IMR-90 (cell line): Measurements from ENCODE around the gene THRA. TPM values are rescaled to one million over a fixed set of nuclear protein-coding genes. Genes with fewer than 3 reads are reported as not detected.

Source experiments
- ATAC-seq: fragments of 200-7000 bp; cut with Tn5 transposase; 2 replicates; pipeline ENCODE4 v1.9.1; 2020; ENCODE audit warnings: low read depth, mild to moderate bottlenecking, moderate library complexity
- BruUV-seq: library from RNA; stranded (reverse); fragments of 400-500 nt; replicated peaks from 2 replicates; lab custom pipeline; 2021; lab: Mats Ljungman, UMichigan
- CTCF ChIA-PET: fragments of 300-600 bp; formaldehyde crosslinking; extraction: SDS; loops from one replicate; lab custom pipeline; 2021; ENCODE audit warnings: antibody characterized with exemption; lab: Yijun Ruan, JAX
- POLR2A ChIA-PET: fragments of 300-600 bp; sonication (Branson Sonifier 250); formaldehyde crosslinking; loops from one replicate; lab custom pipeline; 2022; ENCODE audit warnings: antibody characterized with exemption; ENCODE audit not compliant: unreplicated experiment; lab: Charles Lee
- DNase-seq: peaks from one replicate; pipeline ENCODE4 v3.0.0; 2013
- H2AFZ ChIP-seq: replicated peaks from 2 replicates; pipeline ENCODE3; 2013; ENCODE audit warnings: low read length, mild to moderate bottlenecking; ENCODE audit not compliant: poor library complexity
- H2AK5ac ChIP-seq: 2 replicates; pipeline ENCODE4 v1.6.1; 2013; ENCODE audit warnings: low read depth, low read length, inconsistent platforms
- H2AK9ac ChIP-seq: replicated peaks from 2 replicates; pipeline ENCODE3; 2013; ENCODE audit warnings: mild to moderate bottlenecking, low read depth, low read length, moderate library complexity; ENCODE audit not compliant: poor library complexity
- H2BK120ac ChIP-seq: 2 replicates; pipeline ENCODE4 v1.6.1; 2013; ENCODE audit warnings: low read depth, low read length, inconsistent platforms
- H2BK15ac ChIP-seq: 3 replicates; pipeline ENCODE4 v1.6.1; 2013; ENCODE audit warnings: low read depth, low read length, inconsistent platforms
- H2BK20ac ChIP-seq: 2 replicates; pipeline ENCODE4 v1.6.1; 2013; ENCODE audit warnings: low read depth, mild to moderate bottlenecking, inconsistent platforms, low read length, moderate library complexity
- H2BK5ac ChIP-seq: 2 replicates; pipeline ENCODE4 v1.6.1; 2013; ENCODE audit warnings: mild to moderate bottlenecking, low read depth, low read length, inconsistent platforms; ENCODE audit not compliant: poor library complexity, severe bottlenecking
- H3K14ac ChIP-seq: replicated peaks from 2 replicates; pipeline ENCODE4 v1.6.1; 2013; ENCODE audit warnings: low read depth, low read length, inconsistent platforms
- H3K18ac ChIP-seq: 2 replicates; pipeline ENCODE4 v1.6.1; 2013; ENCODE audit warnings: low read depth, low read length, control low read depth
- H3K23ac ChIP-seq: 2 replicates; pipeline ENCODE4 v1.6.1; 2013; ENCODE audit warnings: low read depth, low read length, inconsistent platforms
- H3K27ac ChIP-seq: 2 replicates; pipeline ENCODE4 v1.5.1; 2013; ENCODE audit warnings: mild to moderate bottlenecking, control low read depth, low read length; ENCODE audit not compliant: insufficient read depth
- H3K27me3 ChIP-seq: 2 replicates; pipeline ENCODE4 v1.6.1; 2013; ENCODE audit warnings: low read length; ENCODE audit not compliant: control insufficient read depth, insufficient read depth
- H3K36me3 ChIP-seq: 2 replicates; pipeline ENCODE4 v1.6.1; 2013; ENCODE audit warnings: low read length, mixed read lengths; ENCODE audit not compliant: control insufficient read depth, insufficient read depth
- H3K4ac ChIP-seq: 2 replicates; pipeline ENCODE4 v1.6.1; 2013; ENCODE audit warnings: low read depth, low read length, inconsistent platforms
- H3K4me1 ChIP-seq: 2 replicates; pipeline ENCODE4 v1.6.1; 2013; ENCODE audit warnings: low read length, mixed read lengths; ENCODE audit not compliant: control insufficient read depth, insufficient read depth
- H3K4me2 ChIP-seq: 2 replicates; pipeline ENCODE4 v1.6.1; 2013; ENCODE audit warnings: low read depth, mild to moderate bottlenecking, control low read depth, low read length, moderate library complexity
- H3K4me3 ChIP-seq: 2 replicates; pipeline ENCODE4 v1.5.1; 2013; ENCODE audit warnings: low read depth, mild to moderate bottlenecking, control low read depth, low read length, moderate library complexity; ENCODE audit not compliant: insufficient read depth
- H3K56ac ChIP-seq: 2 replicates; pipeline ENCODE4 v1.6.1; 2013; ENCODE audit warnings: low read length, inconsistent platforms; ENCODE audit not compliant: insufficient read depth; ENCODE audit errors: extremely low read depth
- H3K79me1 ChIP-seq, 2 experiments: 2 replicates each; pipeline ENCODE4 v1.6.1; 2013; ENCODE audit warnings: low read length in 2 of 2, inconsistent platforms in 1 of 2, low read depth in 1 of 2
- H3K9ac ChIP-seq: 2 replicates; pipeline ENCODE4 v1.6.1; 2013; ENCODE audit warnings: low read depth, low read length, control low read depth
- H3K9me1 ChIP-seq: 2 replicates; pipeline ENCODE4 v1.6.1; 2013; ENCODE audit warnings: low read length, inconsistent platforms; ENCODE audit not compliant: insufficient read depth
- H3K9me3 ChIP-seq: 2 replicates; pipeline ENCODE4 v1.6.1; 2013; ENCODE audit warnings: low read length; ENCODE audit not compliant: control insufficient read depth, insufficient read depth
- H4K20me1 ChIP-seq: 2 replicates; pipeline ENCODE4 v1.6.1; 2013; ENCODE audit warnings: low read length, inconsistent platforms; ENCODE audit not compliant: insufficient read depth
- H4K5ac ChIP-seq: 2 replicates; pipeline ENCODE4 v1.6.1; 2013; ENCODE audit warnings: mild to moderate bottlenecking, low read depth, low read length, control low read depth
- H4K8ac ChIP-seq, 2 experiments: 2 replicates each; pipeline ENCODE4 v1.6.1; 2013; ENCODE audit warnings: low read depth in 2 of 2, low read length in 2 of 2, control low read depth in 1 of 2, inconsistent platforms in 1 of 2
- H4K91ac ChIP-seq: 2 replicates; pipeline ENCODE4 v1.6.1; 2013; ENCODE audit warnings: low read depth, low read length, inconsistent platforms; ENCODE audit not compliant: insufficient read depth
- BHLHE40 ChIP-seq: fragments of 150-350 bp; IDR thresholded peaks from 2 replicates; pipeline ENCODE4 v1.6.1; 2016; ENCODE audit warnings: mild to moderate bottlenecking, low read depth, low read length
- CEBPB ChIP-seq: IDR thresholded peaks from 2 replicates; pipeline ENCODE4 v1.6.1; 2012; ENCODE audit warnings: low read depth, low read length, improper control_type of control experiment
- CHD1 ChIP-seq: IDR thresholded peaks from 2 replicates; pipeline ENCODE4 v1.6.1; 2012; ENCODE audit warnings: low read depth, low read length, improper control_type of control experiment
- FOS ChIP-seq: fragments of 150-350 bp; IDR thresholded peaks from 2 replicates; pipeline ENCODE4 v1.6.1; 2016; ENCODE audit warnings: low read depth, low read length
- MAFK ChIP-seq: IDR thresholded peaks from 2 replicates; pipeline ENCODE4 v1.6.1; 2012; ENCODE audit warnings: low read depth, low read length, improper control_type of control experiment
- MAZ ChIP-seq: IDR thresholded peaks from 2 replicates; pipeline ENCODE4 v1.6.1; 2012; ENCODE audit warnings: low read depth, mild to moderate bottlenecking, low read length, improper control_type of control experiment, moderate library complexity, borderline replicate concordance
- MXI1 ChIP-seq: IDR thresholded peaks from 2 replicates; pipeline ENCODE4 v1.6.1; 2012; ENCODE audit warnings: low read depth, mild to moderate bottlenecking, low read length, moderate library complexity, borderline replicate concordance
- NFE2L2 ChIP-seq: fragments of 150-350 bp; IDR thresholded peaks from 2 replicates; pipeline ENCODE4 v1.6.1; 2016; ENCODE audit warnings: low read depth, mild to moderate bottlenecking, low read length
- POLR2A ChIP-seq: IDR thresholded peaks from 2 replicates; pipeline ENCODE4 v1.6.1; 2012; ENCODE audit warnings: mild to moderate bottlenecking, low read depth, low read length
- RAD21 ChIP-seq: IDR thresholded peaks from 2 replicates; pipeline ENCODE4 v1.6.1; 2012; ENCODE audit warnings: low read length, improper control_type of control experiment
- RCOR1 ChIP-seq: IDR thresholded peaks from 2 replicates; pipeline ENCODE4 v1.6.1; 2012; ENCODE audit warnings: mild to moderate bottlenecking, low read length, improper control_type of control experiment; ENCODE audit not compliant: insufficient replicate concordance
- RFX5 ChIP-seq: IDR thresholded peaks from 2 replicates; pipeline ENCODE4 v1.8.0; 2012; ENCODE audit warnings: low read depth, mild to moderate bottlenecking, low read length, moderate library complexity
- SMC3 ChIP-seq: fragments of 150-350 bp; IDR thresholded peaks from 2 replicates; pipeline ENCODE4 v1.6.1; 2016; ENCODE audit warnings: low read depth, mild to moderate bottlenecking, antibody characterized with exemption, low read length, moderate library complexity
- WGBS, 2 experiments: methylation state at CpG; one replicate each; pipeline versions ENCODE4 v1.1.5 to v1.1.7; 2013; ENCODE audit warnings: missing lambda C conversion rate in 2 of 2; ENCODE audit not compliant: insufficient read length in 1 of 2; ENCODE audit errors: extremely low coverage in 2 of 2; 5-methylcytosine and 5-hydroxymethylcytosine counted together
- dilution Hi-C: fragments of 300-500 bp; cut with HindIII; formaldehyde crosslinking; loops from one replicate; pipeline ENCODE4 v1.14.3; 2018; ENCODE audit warnings: low sequenced_read_pairs; ENCODE audit not compliant: unreplicated experiment
- in situ Hi-C: fragments of 300-500 bp; cut with MboI; formaldehyde crosslinking; loops from 3 replicates; pipeline ENCODE4 v1.14.3; 2019; ENCODE audit warnings: low sequenced_read_pairs, inconsistent platforms, mixed read lengths
- intact Hi-C: fragments of 100-400 bp; cut with micrococcal nuclease; formaldehyde crosslinking; loops from 2 replicates; pipeline ENCODE4 v1.10.0; 2022
- polyA plus RNA-seq, 3 experiments: library from polyadenylated mRNA; depleted of rRNA; stranded (reverse); fragments of >200 nt; gene quantifications; 2 replicates each; pipeline ENCODE4 v1.2.3, GENCODE V29; 2012; ENCODE audit warnings: low replicate concordance in 1 of 3
- total RNA-seq: library from RNA; depleted of rRNA; stranded (reverse); fragments of >200 nt; gene quantifications from 2 replicates; pipeline ENCODE4 v1.2.3, GENCODE V29; 2012
- TF ChIP-seq, protein P1 (sequence below): fragments of 150-350 bp; IDR thresholded peaks from 2 replicates; pipeline ENCODE4 v1.6.1; 2016; ENCODE audit warnings: low read depth, mild to moderate bottlenecking, low read length, moderate library complexity, borderline replicate concordance
- TF ChIP-seq, protein P2 (sequence below): conservative IDR thresholded peaks from 2 replicates; pipeline ENCODE4 v1.5.1; 2012; ENCODE audit warnings: mild to moderate bottlenecking, low read depth, low read length, improper control_type of control experiment
- TF ChIP-seq, protein P3 (sequence below): fragments of 150-350 bp; IDR thresholded peaks from 2 replicates; pipeline ENCODE4 v1.6.1; 2017; ENCODE audit warnings: mild to moderate bottlenecking, antibody characterized with exemption, low read length, low read depth

The THRA gene
- total and polyA plus RNA-seq, 2 of the 4 experiments (the other 2 are of a cell fraction): 22.0 to 23.4 TPM

DNA sequence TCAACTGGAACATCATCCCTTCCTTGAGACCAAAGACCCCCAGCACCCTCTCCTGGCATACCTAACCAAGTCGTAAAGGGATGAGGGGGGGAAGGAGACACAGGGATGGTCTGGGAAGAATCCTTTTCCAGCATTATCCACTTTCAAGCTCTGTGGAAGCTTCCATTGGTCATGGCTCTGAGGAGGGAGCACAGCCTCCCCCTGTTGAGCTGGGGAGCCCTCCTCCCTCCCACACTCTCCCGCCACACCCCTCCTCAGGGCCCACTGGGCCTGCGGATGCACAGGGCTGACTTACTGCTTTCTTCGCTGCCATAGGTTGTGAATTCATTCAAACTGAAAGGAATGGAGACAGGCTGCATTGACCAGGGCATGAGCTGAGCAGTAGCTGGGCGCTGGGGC, 35.2 kb upstream of the THRA start:
- H3K23ac ChIP-seq: no peak overlapping the region
- WGBS, 2 experiments: 100% methylated on average over 1 of the region's 5 CpGs; no CpG with 5 or more reads in 1 of the 2 experiments
- H4K5ac ChIP-seq: no peak overlapping the region
- H2BK15ac ChIP-seq: no peak overlapping the region
- H3K4ac ChIP-seq: no peak overlapping the region
- no peaks in the 10 kb centered on the region for H4K20me1 ChIP-seq
- H2AK9ac ChIP-seq: no peak overlapping the region
- no peak overlapping the region for H2BK5ac ChIP-seq
- no peak overlapping the region for H3K9ac ChIP-seq
- H3K9me1 ChIP-seq: 0 out of 2 replicates have a peak, but pooled peaks cover 2% of the 10 kb centered on the region
- H3K4me1 ChIP-seq: peaks cover 9% of the 10 kb centered on the region; the same call in 1 of the 2 replicates
- BruUV-seq: no TSS peak
- dilution Hi-C loops (no loop called here), intact Hi-C loops (loop anchor here (1.0 kb wide), 1 partner anchor 14 kb away; no protein-coding TSS in a partner anchor), in situ Hi-C loops (loop anchor here (10.0 kb wide), 1 partner anchor 257 kb away; the partner anchor contains the start of gene CDC6)
- H3K4me2 ChIP-seq: no peak overlapping the region
- ATAC-seq (no peak), DNase-seq (no peak)
- H3K18ac ChIP-seq: no peak overlapping the region
- H3K79me1 ChIP-seq: no peaks in the 10 kb centered on the region
- H3K36me3 ChIP-seq: peaks cover 52% of the 10 kb centered on the region
- no peak overlapping the region for H4K91ac ChIP-seq
- no peak overlapping the region for H3K56ac ChIP-seq
- no peaks in the 10 kb centered on the region for H3K27me3 ChIP-seq
- no peaks in the 10 kb centered on the region for H3K9me3 ChIP-seq
- no peak overlapping the region for H3K14ac ChIP-seq
- H4K8ac ChIP-seq: no peak overlapping the region
- no peak overlapping the region for H2AK5ac ChIP-seq
- CTCF ChIA-PET: interaction anchor here (0.7 to 1.8 kb wide), 6 partner anchors 9 to 59 kb away, joined by 3 to 9 read pairs (median 3); partner anchors contain the start of gene CSF3
- no peak overlapping the region for H3K27ac ChIP-seq
- POLR2A ChIA-PET: no interaction called here
- TF ChIP-seq NFE2L2 (no peak), POLR2A (no peak), BHLHE40 (no peak), RFX5 (no peak), FOS (no peak), RAD21 (no peak), CEBPB (no peak), SMC3 (no peak), MAZ (no peak), MAFK (no peak), CHD1 (no peak), RCOR1 (no peak), MXI1 (no peak)
- TF ChIP-seq, protein P1, sequence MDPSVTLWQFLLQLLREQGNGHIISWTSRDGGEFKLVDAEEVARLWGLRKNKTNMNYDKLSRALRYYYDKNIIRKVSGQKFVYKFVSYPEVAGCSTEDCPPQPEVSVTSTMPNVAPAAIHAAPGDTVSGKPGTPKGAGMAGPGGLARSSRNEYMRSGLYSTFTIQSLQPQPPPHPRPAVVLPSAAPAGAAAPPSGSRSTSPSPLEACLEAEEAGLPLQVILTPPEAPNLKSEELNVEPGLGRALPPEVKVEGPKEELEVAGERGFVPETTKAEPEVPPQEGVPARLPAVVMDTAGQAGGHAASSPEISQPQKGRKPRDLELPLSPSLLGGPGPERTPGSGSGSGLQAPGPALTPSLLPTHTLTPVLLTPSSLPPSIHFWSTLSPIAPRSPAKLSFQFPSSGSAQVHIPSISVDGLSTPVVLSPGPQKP: no peak
- TF ChIP-seq, protein P2, sequence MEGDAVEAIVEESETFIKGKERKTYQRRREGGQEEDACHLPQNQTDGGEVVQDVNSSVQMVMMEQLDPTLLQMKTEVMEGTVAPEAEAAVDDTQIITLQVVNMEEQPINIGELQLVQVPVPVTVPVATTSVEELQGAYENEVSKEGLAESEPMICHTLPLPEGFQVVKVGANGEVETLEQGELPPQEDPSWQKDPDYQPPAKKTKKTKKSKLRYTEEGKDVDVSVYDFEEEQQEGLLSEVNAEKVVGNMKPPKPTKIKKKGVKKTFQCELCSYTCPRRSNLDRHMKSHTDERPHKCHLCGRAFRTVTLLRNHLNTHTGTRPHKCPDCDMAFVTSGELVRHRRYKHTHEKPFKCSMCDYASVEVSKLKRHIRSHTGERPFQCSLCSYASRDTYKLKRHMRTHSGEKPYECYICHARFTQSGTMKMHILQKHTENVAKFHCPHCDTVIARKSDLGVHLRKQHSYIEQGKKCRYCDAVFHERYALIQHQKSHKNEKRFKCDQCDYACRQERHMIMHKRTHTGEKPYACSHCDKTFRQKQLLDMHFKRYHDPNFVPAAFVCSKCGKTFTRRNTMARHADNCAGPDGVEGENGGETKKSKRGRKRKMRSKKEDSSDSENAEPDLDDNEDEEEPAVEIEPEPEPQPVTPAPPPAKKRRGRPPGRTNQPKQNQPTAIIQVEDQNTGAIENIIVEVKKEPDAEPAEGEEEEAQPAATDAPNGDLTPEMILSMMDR: no peak
- TF ChIP-seq, protein P3, sequence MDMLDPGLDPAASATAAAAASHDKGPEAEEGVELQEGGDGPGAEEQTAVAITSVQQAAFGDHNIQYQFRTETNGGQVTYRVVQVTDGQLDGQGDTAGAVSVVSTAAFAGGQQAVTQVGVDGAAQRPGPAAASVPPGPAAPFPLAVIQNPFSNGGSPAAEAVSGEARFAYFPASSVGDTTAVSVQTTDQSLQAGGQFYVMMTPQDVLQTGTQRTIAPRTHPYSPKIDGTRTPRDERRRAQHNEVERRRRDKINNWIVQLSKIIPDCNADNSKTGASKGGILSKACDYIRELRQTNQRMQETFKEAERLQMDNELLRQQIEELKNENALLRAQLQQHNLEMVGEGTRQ: no peak
- H2BK20ac ChIP-seq: no peak overlapping the region
- no peak overlapping the region for H3K4me3 ChIP-seq
- no peak overlapping the region for H2BK120ac ChIP-seq
- H2AFZ ChIP-seq: no peak overlapping the region
